ENCODE results near the gene ARRDC2. TPM values are rescaled to one million over a fixed set of nuclear protein-coding genes. Genes with fewer than 3 reads are reported as not detected.

ARRDC2 gene
- total and polyA plus RNA-seq, 2 of the 13 experiments (the other 11 are each of a cell fraction or from before 2014, with no cell fraction given): 2.1 to 3.4 TPM

- TF ChIP-seq PRDM10 (CRISPR knock-in tag; IDR thresholded peaks at IDR 0.05; ENCODE audit: low read depth): 0 out of 2 replicates have a peak, but pooled peaks have one; percentile 4
- peak; percentile 47 for TF ChIP-seq ZFP91 (CRISPR knock-in tag; IDR thresholded peaks at IDR 0.05; ENCODE audit: borderline replicate concordance)
- 0 out of 2 replicates have a peak, but pooled peaks have one; percentile 68 for TF ChIP-seq ZNF331 (CRISPR knock-in tag; IDR thresholded peaks at IDR 0.05)
- no peak for TF ChIP-seq ZNF512 (CRISPR knock-in tag; IDR thresholded peaks at IDR 0.05)
- no peak for TF ChIP-seq MXD4 (CRISPR knock-in tag; IDR thresholded peaks at IDR 0.05)
- TF ChIP-seq THAP9 (CRISPR knock-in tag; IDR thresholded peaks at IDR 0.05; ENCODE audit: borderline replicate concordance): no peak
- TF ChIP-seq ZNF329 (CRISPR knock-in tag; IDR thresholded peaks at IDR 0.05; ENCODE audit: low read depth): no peak
- TF ChIP-seq ELK4 (CRISPR knock-in tag; IDR thresholded peaks at IDR 0.05; ENCODE audit: borderline replicate concordance): no peak
- no peak; the same call in 1 of the 2 replicates for TF ChIP-seq ZNF503 (CRISPR knock-in tag; IDR thresholded peaks at IDR 0.05)
- no peak for TF ChIP-seq ZNF7 (CRISPR knock-in tag; IDR thresholded peaks at IDR 0.05)
- TF ChIP-seq ATF3 (CRISPR knock-in tag; IDR thresholded peaks at IDR 0.05): peak; percentile 93
- TF ChIP-seq ZNF761 (CRISPR knock-in tag; conservative IDR thresholded peaks at IDR 0.05): 0 out of 2 replicates have a peak, but pooled peaks have one; percentile 50
- peak; percentile 77; the same call in 1 of the 2 replicates for TF ChIP-seq RCOR2 (CRISPR knock-in tag; IDR thresholded peaks at IDR 0.05)
Measured at GRCh38 chr19:18013210-18014111, 5.5 kb downstream of the ARRDC2 start (continued).
